GM19452 (cell line): Measurements from ENCODE around the gene DHRS2.
"Not testable (repeated sequence)": the region's sequence is repeated elsewhere in the genome, so short reads cannot be mapped to it uniquely, and the experiment has no call there.

Source experiments
- ATAC-seq: cut with Tn5 transposase; IDR thresholded peaks from one replicate; pipeline ENCODE4 v1.9.1; 2021; ENCODE audit not compliant: unreplicated experiment

DHRS2 gene, protein sequence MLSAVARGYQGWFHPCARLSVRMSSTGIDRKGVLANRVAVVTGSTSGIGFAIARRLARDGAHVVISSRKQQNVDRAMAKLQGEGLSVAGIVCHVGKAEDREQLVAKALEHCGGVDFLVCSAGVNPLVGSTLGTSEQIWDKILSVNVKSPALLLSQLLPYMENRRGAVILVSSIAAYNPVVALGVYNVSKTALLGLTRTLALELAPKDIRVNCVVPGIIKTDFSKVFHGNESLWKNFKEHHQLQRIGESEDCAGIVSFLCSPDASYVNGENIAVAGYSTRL

DNA sequence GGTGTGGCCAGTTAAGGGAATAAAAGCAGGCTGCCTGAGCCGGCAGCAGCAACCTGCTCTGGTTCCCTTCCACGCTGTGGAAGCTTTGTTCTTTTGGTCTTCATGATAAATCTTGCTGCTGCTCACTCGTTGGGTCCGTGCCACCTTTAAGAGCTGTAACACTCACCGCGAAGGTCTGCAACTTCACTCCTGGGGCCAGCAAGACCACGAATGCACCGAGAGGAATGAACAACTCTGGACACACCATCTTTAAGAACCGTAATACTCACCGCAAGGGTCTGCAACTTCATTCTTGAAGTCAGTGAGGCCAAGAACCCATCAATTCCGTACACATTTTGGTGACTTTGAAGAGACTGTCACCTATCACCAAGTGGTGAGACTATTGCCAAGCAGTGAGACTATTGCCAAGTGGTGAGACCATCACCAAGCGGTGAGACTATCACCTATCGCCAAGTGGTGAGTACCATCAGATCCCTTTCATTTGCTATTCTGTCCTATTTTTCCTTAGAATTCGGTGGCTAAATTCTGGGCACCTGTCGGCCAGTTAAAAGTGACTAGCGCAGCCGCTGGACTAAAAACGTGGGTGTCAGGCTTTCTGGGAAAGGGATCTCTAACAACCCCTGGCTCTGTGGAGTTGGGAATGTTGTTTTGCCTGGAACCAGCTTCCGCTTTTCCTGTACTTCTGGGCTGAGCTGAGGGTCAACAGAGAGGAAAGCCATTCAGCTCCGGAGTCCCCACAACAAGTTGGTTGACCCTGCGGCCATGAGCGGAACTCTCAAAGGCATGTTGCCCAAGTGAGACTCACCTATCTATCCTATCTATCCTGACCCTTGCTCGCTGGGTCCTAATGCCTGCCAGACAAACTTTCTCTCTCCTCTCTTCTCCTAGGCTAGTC is at the start of gene DHRS2:
Gene DHRS2 (plus strand): TSS at position 48 of the 895 bp plus-strand sequence. CDS start 2,501 bp downstream, outside the sequence.
- no peak for ATAC-seq

- peak; percentile 98 for ATAC-seq
Observed at GRCh38 chr14:23588884-23589598, 47.1 kb upstream of the DHRS2 start.

DNA sequence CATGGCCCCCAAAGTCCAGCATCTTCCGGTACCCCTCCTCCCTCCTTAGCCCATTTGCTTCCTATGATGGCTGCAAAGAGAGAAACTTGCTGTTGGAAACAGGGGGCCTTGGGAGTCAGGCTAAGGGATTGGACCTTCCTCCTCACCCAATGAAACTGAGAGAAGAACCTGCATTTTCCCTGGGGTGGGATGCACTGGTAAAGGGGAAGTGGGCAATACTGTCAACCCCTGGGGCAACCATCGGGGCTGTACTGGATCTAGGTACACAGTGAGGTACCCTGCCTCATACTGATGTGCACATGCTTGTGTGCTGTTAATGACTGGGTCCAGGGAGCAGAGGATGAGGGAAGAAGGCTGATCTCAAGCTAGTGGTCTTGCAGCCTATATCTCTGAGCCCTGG is 46.6 kb upstream of the DHRS2 start:
- ATAC-seq: no peak

DNA sequence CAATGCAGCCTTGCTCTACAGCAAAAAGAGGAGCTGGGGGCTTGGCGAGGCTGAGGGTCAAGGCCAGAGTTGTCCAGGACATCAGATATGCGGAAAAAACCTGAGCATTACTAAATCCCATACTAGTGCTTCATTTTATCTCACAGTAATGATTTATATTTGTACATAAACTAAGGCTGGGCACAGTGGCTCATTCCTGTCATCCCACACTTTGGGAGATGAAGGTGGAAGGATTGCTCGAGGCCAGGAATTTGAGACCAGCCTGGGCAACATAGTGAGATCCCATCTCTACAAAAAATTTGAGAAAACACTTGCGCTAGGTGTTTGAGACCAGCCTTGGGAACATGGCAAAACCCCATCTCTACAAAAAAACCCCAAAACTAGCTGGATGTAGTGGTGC is 46.0 kb upstream of the DHRS2 start:
- no peak for ATAC-seq

DNA sequence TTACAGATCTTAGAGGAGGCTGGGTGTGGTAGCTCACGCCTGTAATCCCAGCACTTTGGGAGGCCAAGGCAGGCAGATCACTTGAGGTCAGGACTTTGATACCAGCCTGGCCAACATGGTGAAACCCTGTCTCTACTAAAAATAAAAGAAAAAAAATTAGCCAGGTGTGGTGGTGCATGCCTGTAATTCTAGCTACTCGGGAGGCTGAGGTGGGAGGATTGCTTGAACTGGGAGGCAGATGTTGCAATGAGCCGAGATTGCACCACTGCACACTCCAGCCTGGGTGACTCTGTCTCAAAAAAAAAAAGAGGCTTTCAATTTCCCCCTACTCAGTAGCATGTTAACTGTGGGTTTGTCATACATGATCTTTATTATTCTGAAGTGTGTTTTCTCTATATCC is 42.0 kb upstream of the DHRS2 start:
- ATAC-seq: not testable (repeated sequence)

GRCh38 chr14:23600322-23600707 is 35.8 kb upstream of the DHRS2 start:
- ATAC-seq: no peak

DNA sequence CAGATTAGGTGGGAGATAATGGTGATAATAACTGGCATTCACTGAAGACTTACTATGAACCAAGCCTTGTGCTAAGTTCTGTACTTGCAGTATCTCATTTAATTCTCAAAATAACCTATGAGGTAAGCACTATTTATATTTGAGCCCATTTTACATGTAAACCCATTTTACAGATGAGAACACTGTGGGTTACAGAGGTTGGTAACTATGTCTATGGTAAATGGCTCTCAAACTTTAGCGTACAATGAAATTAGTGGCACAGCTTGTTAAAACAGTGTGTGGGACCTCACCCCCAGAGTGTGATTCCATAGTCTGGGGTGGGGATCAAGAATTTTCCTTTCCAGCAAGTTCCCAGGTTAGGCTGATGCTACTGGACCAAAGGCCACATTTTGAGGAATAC is 35.4 kb upstream of the DHRS2 start:
- ATAC-seq: no peak

GRCh38 chr14:23601424-23601823 is 34.7 kb upstream of the DHRS2 start:
- ATAC-seq: no peak

GRCh38 chr14:23601845-23602180 is 34.4 kb upstream of the DHRS2 start:
- ATAC-seq: no peak

DNA sequence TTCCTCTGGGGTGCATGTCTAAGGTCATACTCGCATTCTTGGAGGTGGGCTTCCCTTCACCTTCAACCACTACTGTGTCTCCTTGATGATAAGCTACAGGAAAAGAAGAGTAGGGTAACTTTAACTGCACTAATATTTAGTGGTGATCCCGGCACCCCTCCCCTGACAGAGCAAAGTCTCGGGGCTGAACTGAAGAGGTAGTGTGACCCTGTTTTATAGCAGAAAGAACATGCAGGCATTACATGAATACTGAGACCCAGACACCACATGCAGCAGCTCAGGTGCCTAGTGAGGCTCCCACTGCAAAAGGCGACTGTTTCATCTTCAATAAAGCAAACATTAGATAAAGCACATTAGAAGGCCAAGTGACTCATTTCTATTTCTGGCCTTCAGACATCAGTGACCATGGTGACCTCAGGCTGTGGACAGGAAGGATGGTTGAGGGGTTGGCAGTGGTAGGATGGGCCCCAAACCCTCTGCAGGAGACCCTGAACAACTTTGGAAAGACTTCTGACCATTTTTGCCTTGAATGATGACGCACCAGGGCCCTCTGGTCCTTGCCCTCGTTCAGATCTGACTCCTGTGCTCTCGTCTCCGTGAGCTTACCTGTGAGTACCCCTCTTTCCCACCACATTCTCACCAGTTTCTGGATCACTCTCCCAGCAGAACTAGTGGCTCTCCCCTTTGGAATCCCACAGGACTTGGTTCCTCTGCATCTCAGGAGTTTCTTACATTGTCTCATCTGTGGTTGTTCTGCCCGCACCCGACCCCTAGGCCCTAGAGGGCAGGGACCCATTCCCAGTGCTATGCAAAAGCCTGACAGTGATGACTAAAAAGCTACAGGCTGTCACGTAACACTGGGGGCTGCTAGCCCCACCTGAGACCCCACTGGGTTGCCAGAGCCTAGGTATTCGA is 33.7 kb upstream of the DHRS2 start:
- ATAC-seq: no peak

- ATAC-seq: no peak
Observed at GRCh38 chr14:23603103-23603502, 33.1 kb upstream of the DHRS2 start.

GRCh38 chr14:23604148-23604547 is 32.0 kb upstream of the DHRS2 start:
- no peak for ATAC-seq

DNA sequence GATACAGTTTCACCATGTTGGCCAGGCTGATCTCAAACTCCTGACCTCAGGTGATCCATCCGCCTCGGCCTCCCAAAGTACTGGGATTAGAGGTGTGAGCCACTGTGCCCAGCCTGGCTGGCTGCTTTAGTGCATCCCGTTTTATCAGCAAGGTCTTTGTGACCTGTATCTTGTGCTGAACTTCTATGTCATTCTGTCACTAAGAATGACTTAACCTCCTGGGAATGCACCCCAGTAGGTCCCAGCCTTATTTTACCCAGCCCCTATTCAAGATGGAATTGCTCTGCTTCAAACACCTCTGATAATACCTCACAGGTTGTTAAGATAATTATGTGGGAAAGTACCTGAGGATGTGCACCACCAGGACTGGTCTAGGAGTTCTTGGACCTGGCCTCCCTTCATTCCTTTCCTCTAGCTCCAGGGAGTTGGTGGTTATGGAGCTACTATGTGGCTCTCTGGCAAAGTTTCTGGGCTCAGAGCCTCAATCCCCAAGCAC is 31.4 kb upstream of the DHRS2 start:
- ATAC-seq: no peak

- ATAC-seq: peak; percentile 78
Observed at GRCh38 chr14:23605931-23606585, 30.1 kb upstream of the DHRS2 start.

GRCh38 chr14:23608454-23608853 is 27.7 kb upstream of the DHRS2 start:
- ATAC-seq: no peak

DNA sequence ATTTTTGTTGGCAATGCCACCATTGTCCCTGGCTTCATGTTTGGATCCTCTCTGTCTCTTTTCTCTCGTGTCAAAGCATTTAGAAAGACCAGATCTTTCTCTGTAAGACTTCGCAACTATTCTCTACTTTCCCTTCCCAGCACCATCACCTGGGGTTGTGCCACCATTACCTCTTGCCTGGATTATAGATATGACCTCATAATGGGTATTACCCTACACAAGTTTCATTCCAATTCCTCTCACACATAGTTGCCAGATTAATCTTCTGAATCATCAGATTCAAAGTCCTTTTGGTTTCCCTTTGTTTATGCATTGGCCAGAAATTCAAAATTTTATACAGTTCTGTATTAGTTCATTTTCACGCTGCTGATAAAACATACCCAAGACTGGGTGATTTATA is 27.2 kb upstream of the DHRS2 start:
- ATAC-seq: no peak

DNA sequence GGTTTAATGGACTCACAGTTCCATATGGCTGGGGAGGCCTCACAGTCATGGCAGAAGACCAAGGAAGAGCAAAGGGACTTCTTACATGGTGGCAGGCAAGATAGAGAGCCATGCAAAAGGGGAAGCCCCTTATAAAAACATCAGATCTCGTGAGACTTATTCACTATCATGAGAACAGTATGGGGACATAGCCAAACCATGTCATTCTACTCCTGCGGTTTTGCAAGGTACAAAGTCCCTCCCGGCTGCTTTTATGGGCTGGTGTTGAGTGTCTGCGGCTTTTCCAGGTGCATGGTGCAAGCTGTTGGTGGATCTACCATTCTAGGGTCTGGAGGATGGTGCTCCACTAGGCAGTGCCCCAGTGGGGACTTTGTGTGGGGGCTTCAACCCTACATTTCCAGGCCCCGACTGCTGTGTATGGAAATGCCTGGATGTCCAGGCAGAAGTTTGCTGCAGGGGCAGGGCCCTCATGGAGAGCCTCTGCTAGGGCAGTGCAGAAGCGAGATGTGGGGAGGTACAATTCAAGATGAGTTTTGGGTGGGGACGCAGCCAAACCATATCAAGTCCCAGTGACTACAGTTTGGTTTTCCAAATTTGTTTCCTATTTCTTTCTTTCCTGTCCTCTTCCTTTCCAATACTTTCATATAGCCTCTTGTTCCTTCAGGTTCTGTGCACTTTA is 26.6 kb upstream of the DHRS2 start:
- not testable (repeated sequence) for ATAC-seq

DNA sequence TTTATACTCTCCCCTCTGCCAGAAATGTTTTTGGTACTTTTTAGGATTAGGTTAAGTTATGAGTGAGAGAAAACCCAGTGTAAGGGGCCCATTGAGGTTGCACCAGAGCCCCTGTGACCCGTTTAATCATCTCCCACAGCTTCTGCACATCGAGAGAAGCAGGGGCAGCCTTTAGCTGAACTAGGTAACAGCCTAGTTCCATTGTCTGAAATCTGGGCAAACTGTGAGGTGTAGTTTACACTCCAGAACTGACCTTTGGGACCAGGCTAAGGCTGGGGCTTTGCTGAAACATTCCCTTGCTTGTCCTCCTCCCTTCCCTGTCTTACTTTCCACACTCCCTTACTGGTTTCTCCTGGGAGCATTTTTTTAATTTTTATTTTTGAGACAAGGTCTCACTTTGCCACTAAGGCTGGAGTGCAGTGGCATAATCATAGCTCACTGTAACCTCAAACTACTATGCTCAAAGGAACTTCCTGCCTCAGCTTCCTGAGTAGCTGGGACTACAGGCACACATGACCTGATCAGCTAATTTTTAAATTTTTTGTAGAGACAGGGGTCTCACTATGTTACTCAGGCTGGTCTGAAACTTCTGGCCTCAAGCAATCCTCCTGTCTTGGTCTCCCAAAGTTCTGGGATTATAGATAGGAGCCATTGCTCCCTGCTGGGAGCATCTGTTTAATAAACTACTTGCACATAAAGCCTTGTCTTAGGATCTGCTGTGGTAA is 25.9 kb upstream of the DHRS2 start:
- ATAC-seq: no peak

GRCh38 chr14:23610815-23611289 is 25.3 kb upstream of the DHRS2 start:
- ATAC-seq: no peak
